Small intestine (tissue), 7 donors: ENCODE data around the gene TMEM163. TPM values are rescaled to one million over a fixed set of nuclear protein-coding genes. Genes with fewer than 3 reads are reported as not detected.
"Not testable (repeated sequence)": the region's sequence is repeated elsewhere in the genome, so short reads cannot be mapped to it uniquely, and the experiment has no call there.

Source experiments
- DNase-seq, 2 donors: peaks; one replicate each; pipeline versions ENCODE4 v3.0.0 to v3.0.0-alpha.2; 2013
- FAIRE-seq: peaks from 2 replicates; lab custom pipeline; 2012; peaks lifted over from hg19 to GRCh38; lab: Jason Lieb, UNC
- H3K27ac ChIP-seq, 3 donors: one replicate each; pipeline ENCODE4 v1.5.1; 2013; ENCODE audit warnings: low read length in 2 of 3, mild to moderate bottlenecking in 2 of 3, control low read depth in 1 of 3, inconsistent platforms in 1 of 3, low read depth in 1 of 3, moderate library complexity in 1 of 3
- H3K27me3 ChIP-seq, 3 donors: one replicate each; pipeline ENCODE4 v1.6.1; 2013; ENCODE audit warnings: low read length in 3 of 3, inconsistent platforms in 1 of 3; ENCODE audit not compliant: control insufficient read depth in 3 of 3, insufficient read depth in 3 of 3
- H3K36me3 ChIP-seq, 3 donors: one replicate each; pipeline ENCODE4 v1.6.1; 2013; ENCODE audit warnings: low read length in 3 of 3, inconsistent platforms in 1 of 3, low read depth in 1 of 3, mild to moderate bottlenecking in 1 of 3, moderate library complexity in 1 of 3; ENCODE audit not compliant: control insufficient read depth in 3 of 3, insufficient read depth in 2 of 3
- H3K4me1 ChIP-seq, 3 donors: one replicate each; pipeline ENCODE4 v1.6.1; 2013; ENCODE audit warnings: low read length in 2 of 3, inconsistent platforms in 1 of 3, low read depth in 1 of 3, mild to moderate bottlenecking in 1 of 3, moderate library complexity in 1 of 3; ENCODE audit not compliant: control insufficient read depth in 3 of 3, insufficient read depth in 2 of 3
- H3K4me3 ChIP-seq, 3 donors: one replicate each; pipeline ENCODE4 v1.5.1; 2013; ENCODE audit warnings: low read length in 3 of 3, control low read depth in 1 of 3, inconsistent platforms in 1 of 3, low read depth in 1 of 3, mild to moderate bottlenecking in 1 of 3, moderate library complexity in 1 of 3
- H3K9me3 ChIP-seq, 2 donors: one replicate each; pipeline ENCODE4 v1.6.1; 2013; ENCODE audit warnings: low read depth in 1 of 2, low read length in 1 of 2; ENCODE audit not compliant: control insufficient read depth in 2 of 2, insufficient read depth in 1 of 2
- WGBS, 3 donors: extraction: QIAGEN DNeasy Blood & Tissue Kit; methylation state at CpG; one replicate each; pipeline ENCODE4 v1.1.7; 2013; 5-methylcytosine and 5-hydroxymethylcytosine counted together
- polyA plus RNA-seq, 4 donors: library from polyadenylated mRNA; stranded (reverse) in 3 of 4; unstranded in 1 of 4; fragments of 200-250 nt in 3 of 4; fragments of 120-200 nt in 1 of 4; gene quantifications; one replicate each; pipeline versions ENCODE4 v1.2.1 to v1.2.3, GENCODE V29; 2013
- donor health status: healthy with polysubstance abuse.
- donor health status: control.
- donor health status: control.
- donor health status: Bipolar disorder and iron deficiency.
- donor health status: healthy.

Gene TMEM163
- polyA plus RNA-seq, 4 donors: 0.13 to 0.57 (median 0.38) TPM

- FAIRE-seq, H3K27me3 ChIP-seq, H3K9me3 ChIP-seq, H3K27ac ChIP-seq, H3K4me3 ChIP-seq, H3K36me3 ChIP-seq, DNase-seq, H3K4me1 ChIP-seq: not testable (repeated sequence)
- 31 to 44% (median 34%) methylated on average over 8 of the region's 8 CpGs for WGBS, 3 donors
Measured at GRCh38 chr2:134751981-134752380, 33.2 kb upstream of the TMEM163 start.

DNA sequence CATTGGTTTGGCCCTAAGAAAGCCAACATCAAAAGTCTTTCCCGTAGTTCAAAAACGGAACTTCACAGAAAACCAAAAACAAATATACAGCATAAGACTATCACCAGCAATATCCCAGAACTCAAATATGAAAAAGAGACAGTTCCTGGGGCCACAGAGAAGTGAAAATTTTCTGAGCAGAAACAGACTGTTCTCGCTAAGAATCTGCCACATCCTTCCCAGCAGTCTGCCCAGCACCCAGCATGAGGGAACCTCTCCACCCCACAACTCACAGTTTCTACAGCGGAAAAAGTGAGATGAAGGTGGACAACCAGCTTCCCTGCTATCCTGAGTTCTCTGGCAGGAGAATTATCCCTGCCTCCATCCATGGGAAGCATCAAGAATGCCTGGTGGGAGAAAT is 26.7 kb upstream of the TMEM163 start:
- Histone ChIP-seq H3K27me3 (no peaks in the 10 kb centered on the region), H3K27ac (no peak overlapping the region), H3K4me1 (no peaks in the 10 kb centered on the region), H3K4me3 (no peak overlapping the region), H3K36me3 (no peaks in the 10 kb centered on the region), H3K9me3 (no peaks in the 10 kb centered on the region)
- 75 to 86% (median 81%) methylated on average over 4 of the region's 4 CpGs for WGBS, 3 donors
- FAIRE-seq: no peak
- DNase-seq: no peak

DNA sequence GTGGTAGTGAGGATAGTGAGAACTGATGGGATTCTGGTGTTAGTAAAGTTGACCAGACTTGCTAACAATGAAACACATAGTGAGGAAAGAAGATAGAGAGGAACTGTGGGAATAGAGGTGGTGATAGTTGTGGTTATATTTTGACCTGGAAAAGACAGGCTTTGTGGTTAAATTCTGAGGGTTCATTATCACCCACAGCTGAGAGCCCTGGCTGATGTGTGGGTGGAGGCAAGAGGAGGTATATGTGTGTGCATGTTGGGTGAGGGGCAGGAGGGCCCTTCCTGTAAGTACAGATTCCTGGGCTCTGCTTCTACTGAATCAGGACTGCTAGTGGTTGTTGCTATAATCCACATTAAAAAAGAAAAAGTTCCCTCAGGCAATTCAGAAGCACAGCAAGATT is 26.2 kb upstream of the TMEM163 start:
- Histone ChIP-seq H3K4me3 (no peak overlapping the region), H3K36me3 (no peaks in the 10 kb centered on the region), H3K27me3 (no peaks in the 10 kb centered on the region), H3K4me1 (no peaks in the 10 kb centered on the region), H3K27ac (no peak overlapping the region), H3K9me3 (no peaks in the 10 kb centered on the region)
- FAIRE-seq (no peak), DNase-seq (no peak)

- no peak for FAIRE-seq
- Histone ChIP-seq H3K4me3 (no peak overlapping the region), H3K27ac (no peak overlapping the region), H3K36me3 (no peaks in the 10 kb centered on the region), H3K4me1 (no peaks in the 10 kb centered on the region), H3K9me3 (no peaks in the 10 kb centered on the region), H3K27me3 (peaks cover 0 to 2% (median 0%) of the 10 kb centered on the region in 3 donors)
- no peak for DNase-seq
- WGBS, 3 donors: 61 to 65% (median 62%) methylated on average over 6 of the region's 6 CpGs
Measured at GRCh38 chr2:134739879-134740301, 21.1 kb upstream of the TMEM163 start.

DNA sequence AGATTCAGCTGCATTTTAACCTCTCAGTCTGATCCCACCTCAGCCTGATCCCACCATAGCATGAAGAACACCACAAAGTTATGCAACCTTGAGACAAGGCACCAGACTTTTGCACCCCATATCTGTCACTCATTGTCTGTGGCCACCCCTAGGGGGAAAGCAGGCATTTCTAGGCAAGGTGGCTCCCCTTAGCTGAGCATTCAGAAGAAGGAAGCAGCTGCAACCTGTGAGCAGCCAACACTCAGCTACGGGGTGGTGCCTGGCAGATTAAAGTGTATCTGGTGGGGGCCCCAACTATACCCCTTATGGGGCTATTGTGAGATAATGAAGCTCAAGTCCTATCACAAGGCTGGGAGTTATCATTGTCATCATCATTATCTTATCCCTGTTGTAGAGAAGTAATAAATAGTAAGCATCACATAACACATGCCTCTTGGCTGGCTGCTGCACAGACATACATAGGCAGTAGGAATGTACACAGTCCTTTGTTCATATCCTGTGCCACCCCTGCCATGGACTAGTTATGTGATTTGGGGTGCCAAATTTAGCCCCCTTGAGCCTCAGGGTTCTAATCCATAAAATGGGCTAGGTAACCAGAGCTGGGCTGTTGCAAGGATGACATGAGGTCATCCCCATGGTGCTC is 20.6 kb upstream of the TMEM163 start:
- Histone ChIP-seq H3K4me1 (no peaks in the 10 kb centered on the region), H3K27ac (no peak overlapping the region), H3K36me3 (no peaks in the 10 kb centered on the region), H3K27me3 (peaks cover 0 to 2% (median 0%) of the 10 kb centered on the region in 3 donors), H3K4me3 (no peak overlapping the region), H3K9me3 (no peaks in the 10 kb centered on the region)
- DNase-seq (no peak), FAIRE-seq (no peak)
- WGBS, 3 donors: 14 to 48% (median 35%) methylated on average over 1 of the region's 1 CpG

- WGBS, 3 donors: 67 to 69% (median 69%) methylated on average over 2 of the region's 2 CpGs
- H3K4me1 ChIP-seq: no peaks in the 10 kb centered on the region
- no peak overlapping the region for H3K27ac ChIP-seq
- H3K36me3 ChIP-seq: no peaks in the 10 kb centered on the region
- no peak for DNase-seq
- H3K4me3 ChIP-seq: no peak overlapping the region
- FAIRE-seq: no peak
- H3K9me3 ChIP-seq: no peaks in the 10 kb centered on the region
- H3K27me3 ChIP-seq: peaks cover 0 to 2% (median 0%) of the 10 kb centered on the region in 3 donors
Measured at GRCh38 chr2:134738141-134738870, 19.5 kb upstream of the TMEM163 start.

GRCh38 chr2:134737671-134738070 is 18.9 kb upstream of the TMEM163 start:
- WGBS, 3 donors: 11 to 30% (median 24%) methylated on average over 5 of the region's 5 CpGs

DNA sequence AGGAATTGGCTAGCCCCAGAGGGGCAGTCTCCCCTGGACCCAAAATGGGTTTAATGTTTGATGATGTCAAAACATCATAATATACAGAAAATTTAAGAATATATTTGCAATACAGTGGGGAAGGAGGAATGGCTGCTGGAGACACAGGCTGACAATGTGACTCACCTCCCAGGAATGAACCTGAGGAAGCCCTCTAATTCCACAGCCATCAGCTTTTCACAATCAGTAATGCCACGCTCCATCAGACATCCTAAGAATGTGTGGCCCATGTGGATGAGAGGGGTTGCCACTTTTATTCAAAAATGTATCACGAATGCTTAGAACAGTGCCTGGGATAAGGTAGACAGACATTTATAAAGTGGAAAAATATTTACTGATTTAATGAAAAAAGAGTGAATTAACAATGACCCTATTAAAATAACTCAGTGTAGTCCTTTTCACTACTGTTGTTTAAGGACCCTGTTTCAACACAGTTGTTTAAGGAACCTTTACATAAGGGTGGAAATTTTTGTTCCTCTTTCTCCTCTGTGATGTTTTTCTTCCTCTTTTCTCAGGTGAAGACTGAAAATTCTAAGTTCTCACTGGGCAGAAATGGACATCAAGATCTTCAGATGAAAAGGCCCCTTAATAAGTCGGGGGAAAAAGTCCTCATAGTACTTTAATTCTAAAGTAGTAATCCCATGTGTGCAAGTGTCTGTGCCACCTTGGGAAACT is 17.5 kb upstream of the TMEM163 start:
- FAIRE-seq: no peak
- Histone ChIP-seq H3K4me3 (no peak overlapping the region), H3K36me3 (no peaks in the 10 kb centered on the region), H3K27me3 (peaks cover 0 to 2% (median 0%) of the 10 kb centered on the region in 3 donors), H3K9me3 (peaks cover 0 to 5% of the 10 kb centered on the region in 2 donors), H3K4me1 (no peaks in the 10 kb centered on the region), H3K27ac (no peak overlapping the region)
- 75 to 84% (median 80%) methylated on average over 3 of the region's 3 CpGs for WGBS, 3 donors
- DNase-seq: no peak

More at GRCh38 chr2:134737671-134738070, 18.9 kb upstream of the TMEM163 start:
- FAIRE-seq: no peak
- Histone ChIP-seq H3K27me3 (peaks cover 0 to 2% (median 0%) of the 10 kb centered on the region in 3 donors), H3K27ac (no peak overlapping the region), H3K4me1 (no peaks in the 10 kb centered on the region), H3K9me3 (no peaks in the 10 kb centered on the region), H3K4me3 (no peak overlapping the region), H3K36me3 (no peaks in the 10 kb centered on the region)
- DNase-seq: peak; percentile 18 to 41
